T-helper 17 cell (primary cell): ENCODE results near the gene GNPAT. TPM values are rescaled to one million over a fixed set of nuclear protein-coding genes. Genes with fewer than 3 reads are reported as not detected.

Experiments used
- ATAC-seq: fragments of 150-1000 bp; cut with Tn5 transposase; 2 replicates; pipeline ENCODE4 v1.10.0; 2021; ENCODE audit warnings: mild to moderate bottlenecking, moderate library complexity
- DNase-seq, 3 donors: peaks; one replicate each; pipeline versions ENCODE4 v3.0.0 to v3.0.0-alpha.2; 2020 to 2021
- H3K9me3 ChIP-seq: one replicate; pipeline ENCODE4 v1.7.0; 2013; ENCODE audit warnings: low read length, mild to moderate bottlenecking; ENCODE audit not compliant: control insufficient read depth, poor library complexity, severe bottlenecking
- H3K27ac Mint-ChIP-seq: one replicate; pipeline ENCODE4 v1.8.0; 2022; ENCODE audit warnings: mild to moderate bottlenecking, moderate library complexity, mixed read lengths
- H3K27me3 Mint-ChIP-seq: one replicate; pipeline ENCODE4 v1.8.0; 2022; ENCODE audit warnings: mixed read lengths
- H3K36me3 Mint-ChIP-seq: one replicate; pipeline ENCODE4 v1.8.0; 2022; ENCODE audit warnings: low read depth, mixed read lengths
- H3K4me1 Mint-ChIP-seq: one replicate; pipeline ENCODE4 v1.8.0; 2022; ENCODE audit warnings: mild to moderate bottlenecking, mixed read lengths
- H3K4me3 Mint-ChIP-seq: one replicate; pipeline ENCODE4 v1.8.0; 2022; ENCODE audit warnings: mild to moderate bottlenecking, moderate library complexity, mixed read lengths
- total RNA-seq, 4 donors: library from RNA in 2 of 4; stranded (reverse) in 2 of 4; gene quantifications; one replicate each; pipeline ENCODE4 v1.2.3 and lab custom pipeline; 2022 to 2026

The GNPAT gene
- 10 to 100 TPM; 16.4 to 20.3 TPM for total RNA-seq
- total RNA-seq (lab: John Stamatoyannopoulos, UW): 41.2 to 113 reads per million in 2 donors

GRCh38 chr1:231240883-231241735 is at the start of gene GNPAT:
TSS of gene GNPAT (plus strand) at chr1:231241212. CDS start at chr1:231241379, 167 bp downstream.
- H3K27ac Mint-ChIP-seq: peak within 1 kb of the TSS; percentile 98
- ATAC-seq: peak; percentile 98
- peak; percentile 89 to 92 (median 90) for DNase-seq
- H3K36me3 Mint-ChIP-seq: peaks cover 2% of the 10 kb centered on the region
- H3K9me3 ChIP-seq: no peaks in the 10 kb centered on the region
- H3K4me1 Mint-ChIP-seq: peaks cover 62% of the 10 kb centered on the region
- no peaks in the 10 kb centered on the region for H3K27me3 Mint-ChIP-seq
- H3K4me3 Mint-ChIP-seq: peak within 1 kb of the TSS; percentile 96

GRCh38 chr1:231192620-231193163 is 48.3 kb upstream of the GNPAT start:
- Mint-ChIP-seq H3K4me3 (no peak overlapping the region), H3K4me1 (no peaks in the 10 kb centered on the region), H3K27me3 (peaks cover 47% of the 10 kb centered on the region), H3K36me3 (no peaks in the 10 kb centered on the region), H3K27ac (no peak overlapping the region)
- DNase-seq (no peak), ATAC-seq (no peak)
- no peaks in the 10 kb centered on the region for H3K9me3 ChIP-seq

GRCh38 chr1:231193710-231194340 is 47.2 kb upstream of the GNPAT start:
- H3K4me3 Mint-ChIP-seq: no peak overlapping the region
- no peaks in the 10 kb centered on the region for H3K36me3 Mint-ChIP-seq
- DNase-seq (no peak), ATAC-seq (no peak)
- no peaks in the 10 kb centered on the region for H3K9me3 ChIP-seq
- H3K4me1 Mint-ChIP-seq: no peaks in the 10 kb centered on the region
- H3K27me3 Mint-ChIP-seq: peaks cover 42% of the 10 kb centered on the region
- H3K27ac Mint-ChIP-seq: no peak overlapping the region

GRCh38 chr1:231194476-231194842 is 46.6 kb upstream of the GNPAT start:
- DNase-seq (no peak), ATAC-seq (no peak)
- H3K4me1 Mint-ChIP-seq: no peaks in the 10 kb centered on the region
- no peak overlapping the region for H3K27ac Mint-ChIP-seq
- H3K9me3 ChIP-seq: no peaks in the 10 kb centered on the region
- peaks cover 39% of the 10 kb centered on the region for H3K27me3 Mint-ChIP-seq
- no peaks in the 10 kb centered on the region for H3K36me3 Mint-ChIP-seq
- H3K4me3 Mint-ChIP-seq: no peak overlapping the region

GRCh38 chr1:231194843-231195516 is 46.0 kb upstream of the GNPAT start:
- no peaks in the 10 kb centered on the region for H3K9me3 ChIP-seq
- Mint-ChIP-seq H3K36me3 (no peaks in the 10 kb centered on the region), H3K4me1 (no peaks in the 10 kb centered on the region), H3K27ac (no peak overlapping the region), H3K4me3 (no peak overlapping the region), H3K27me3 (peaks cover 39% of the 10 kb centered on the region)
- ATAC-seq: no peak
- no peak for DNase-seq

- no peaks in the 10 kb centered on the region for H3K4me1 Mint-ChIP-seq
- no peak overlapping the region for H3K27ac Mint-ChIP-seq
- peaks cover 33% of the 10 kb centered on the region for H3K27me3 Mint-ChIP-seq
- no peak overlapping the region for H3K4me3 Mint-ChIP-seq
- DNase-seq (no peak), ATAC-seq (no peak)
- no peaks in the 10 kb centered on the region for H3K36me3 Mint-ChIP-seq
- H3K9me3 ChIP-seq: no peaks in the 10 kb centered on the region
Measured at GRCh38 chr1:231196307-231196706, 44.7 kb upstream of the GNPAT start.

- H3K27ac Mint-ChIP-seq: no peak overlapping the region
- no peaks in the 10 kb centered on the region for H3K9me3 ChIP-seq
- no peaks in the 10 kb centered on the region for H3K36me3 Mint-ChIP-seq
- no peak overlapping the region for H3K4me3 Mint-ChIP-seq
- ATAC-seq: no peak
- DNase-seq: no peak
- peaks cover 2% of the 10 kb centered on the region for H3K4me1 Mint-ChIP-seq
- H3K27me3 Mint-ChIP-seq: peaks cover 29% of the 10 kb centered on the region
Measured at GRCh38 chr1:231196728-231197127, 44.3 kb upstream of the GNPAT start.

GRCh38 chr1:231199868-231200267 is 41.1 kb upstream of the GNPAT start:
- H3K4me1 Mint-ChIP-seq: peaks cover 9% of the 10 kb centered on the region
- peaks cover 36% of the 10 kb centered on the region for H3K27me3 Mint-ChIP-seq

GRCh38 chr1:231200388-231201031 is 40.5 kb upstream of the GNPAT start:
- peaks cover 2% of the 10 kb centered on the region for H3K36me3 Mint-ChIP-seq
- no peak overlapping the region for H3K27ac Mint-ChIP-seq
- no peaks in the 10 kb centered on the region for H3K9me3 ChIP-seq
- peaks cover 9% of the 10 kb centered on the region for H3K4me1 Mint-ChIP-seq
- no peak for ATAC-seq
- DNase-seq: no peak
- no peak overlapping the region for H3K4me3 Mint-ChIP-seq
- peaks cover 42% of the 10 kb centered on the region for H3K27me3 Mint-ChIP-seq

More at GRCh38 chr1:231199868-231200267, 41.1 kb upstream of the GNPAT start:
- ATAC-seq (no peak), DNase-seq (no peak)
- Mint-ChIP-seq H3K4me3 (no peak overlapping the region), H3K36me3 (peaks cover 2% of the 10 kb centered on the region), H3K27ac (no peak overlapping the region)
- no peaks in the 10 kb centered on the region for H3K9me3 ChIP-seq

- Mint-ChIP-seq H3K27ac (no peak overlapping the region), H3K4me1 (peaks cover 9% of the 10 kb centered on the region), H3K27me3 (peaks cover 33% of the 10 kb centered on the region), H3K4me3 (no peak overlapping the region), H3K36me3 (peaks cover 2% of the 10 kb centered on the region)
- DNase-seq (no peak), ATAC-seq (no peak)
- no peaks in the 10 kb centered on the region for H3K9me3 ChIP-seq
Measured at GRCh38 chr1:231201375-231201978, 39.5 kb upstream of the GNPAT start.

GRCh38 chr1:231201979-231202633 is 38.9 kb upstream of the GNPAT start:
- Mint-ChIP-seq H3K27me3 (peaks cover 33% of the 10 kb centered on the region), H3K36me3 (peaks cover 2% of the 10 kb centered on the region), H3K27ac (no peak overlapping the region), H3K4me1 (peaks cover 9% of the 10 kb centered on the region), H3K4me3 (no peak overlapping the region)
- DNase-seq: no peak
- no peaks in the 10 kb centered on the region for H3K9me3 ChIP-seq
- no peak for ATAC-seq
